DND-41 (cell line): ENCODE results near the gene USP9X.
"Not testable (repeated sequence)": the region's sequence is repeated elsewhere in the genome, so short reads cannot be mapped to it uniquely, and the experiment has no call there.

Source experiments
- ATAC-seq: fragments of 200-7000 bp; cut with Tn5 transposase; 3 replicates; pipeline ENCODE4 v1.9.1; 2021; ENCODE audit warnings: low read depth; ENCODE audit not compliant: insufficient read depth
- DNase-seq: peaks from one replicate; pipeline ENCODE4 v3.0.0-alpha.2; 2020
- H2AFZ ChIP-seq: 2 replicates; pipeline ENCODE4 v1.6.0; 2012; ENCODE audit warnings: low read depth, low read length
- H3K27ac ChIP-seq: 2 replicates; pipeline ENCODE4 v1.5.1; 2012; ENCODE audit warnings: low read length, inconsistent platforms
- H3K27me3 ChIP-seq: fragments of 200-600 bp; sonication (generic); 2 replicates; pipeline ENCODE4 v1.6.0; 2012; ENCODE audit warnings: low read length, mild to moderate bottlenecking, inconsistent platforms; ENCODE audit not compliant: insufficient read depth, poor library complexity
- H3K36me3 ChIP-seq: 2 replicates; pipeline ENCODE4 v1.5.1; 2012; ENCODE audit warnings: low read length, inconsistent platforms; ENCODE audit not compliant: insufficient read depth
- H3K4me1 ChIP-seq: 2 replicates; pipeline ENCODE4 v1.5.1; 2012; ENCODE audit warnings: mild to moderate bottlenecking, low read length; ENCODE audit not compliant: insufficient read depth
- H3K4me2 ChIP-seq: 2 replicates; pipeline ENCODE4 v1.6.0; 2012; ENCODE audit warnings: mild to moderate bottlenecking, moderate library complexity, low read length, inconsistent platforms; ENCODE audit not compliant: insufficient read depth
- H3K4me3 ChIP-seq, 2 experiments: fragments of 200-600 bp in 1 of 2; shearing (Covaris generic) in 1 of 2; 2 replicates each; pipeline ENCODE4 v1.5.1; 2012 to 2016; ENCODE audit warnings: inconsistent platforms in 2 of 2, low read length in 2 of 2, mild to moderate bottlenecking in 2 of 2, low read depth in 1 of 2, moderate library complexity in 1 of 2
- H3K79me2 ChIP-seq: 2 replicates; pipeline ENCODE4 v1.6.0; 2012; ENCODE audit warnings: low read length, inconsistent platforms; ENCODE audit not compliant: insufficient read depth
- H3K9ac ChIP-seq: 2 replicates; pipeline ENCODE4 v1.6.0; 2012; ENCODE audit warnings: low read depth, mild to moderate bottlenecking, inconsistent platforms, low read length, moderate library complexity
- H3K9me3 ChIP-seq: 2 replicates; pipeline ENCODE4 v1.5.1; 2012; ENCODE audit warnings: low read length, moderate library complexity, mild to moderate bottlenecking, inconsistent platforms; ENCODE audit not compliant: insufficient read depth, severe bottlenecking
- H4K20me1 ChIP-seq: 2 replicates; pipeline ENCODE4 v1.6.0; 2012; ENCODE audit warnings: low read length; ENCODE audit not compliant: insufficient read depth
- EZH2 ChIP-seq: IDR thresholded peaks from 3 replicates; pipeline ENCODE4 v1.6.1; 2012; ENCODE audit warnings: borderline replicate concordance, low read depth, mild to moderate bottlenecking, moderate library complexity, low read length, inconsistent platforms; ENCODE audit not compliant: severe bottlenecking
- TF ChIP-seq, protein P1 (sequence below): IDR thresholded peaks from 2 replicates; pipeline ENCODE4 v1.5.1; 2012; ENCODE audit warnings: borderline replicate concordance, low read length, moderate library complexity, mild to moderate bottlenecking; ENCODE audit not compliant: poor library complexity, severe bottlenecking; ENCODE audit errors: extremely low read depth

USP9X gene

GRCh38 chrX:41180194-41180908 is 95.1 kb downstream of the USP9X start:
- TF ChIP-seq EZH2: no peak
- TF ChIP-seq, protein P1, sequence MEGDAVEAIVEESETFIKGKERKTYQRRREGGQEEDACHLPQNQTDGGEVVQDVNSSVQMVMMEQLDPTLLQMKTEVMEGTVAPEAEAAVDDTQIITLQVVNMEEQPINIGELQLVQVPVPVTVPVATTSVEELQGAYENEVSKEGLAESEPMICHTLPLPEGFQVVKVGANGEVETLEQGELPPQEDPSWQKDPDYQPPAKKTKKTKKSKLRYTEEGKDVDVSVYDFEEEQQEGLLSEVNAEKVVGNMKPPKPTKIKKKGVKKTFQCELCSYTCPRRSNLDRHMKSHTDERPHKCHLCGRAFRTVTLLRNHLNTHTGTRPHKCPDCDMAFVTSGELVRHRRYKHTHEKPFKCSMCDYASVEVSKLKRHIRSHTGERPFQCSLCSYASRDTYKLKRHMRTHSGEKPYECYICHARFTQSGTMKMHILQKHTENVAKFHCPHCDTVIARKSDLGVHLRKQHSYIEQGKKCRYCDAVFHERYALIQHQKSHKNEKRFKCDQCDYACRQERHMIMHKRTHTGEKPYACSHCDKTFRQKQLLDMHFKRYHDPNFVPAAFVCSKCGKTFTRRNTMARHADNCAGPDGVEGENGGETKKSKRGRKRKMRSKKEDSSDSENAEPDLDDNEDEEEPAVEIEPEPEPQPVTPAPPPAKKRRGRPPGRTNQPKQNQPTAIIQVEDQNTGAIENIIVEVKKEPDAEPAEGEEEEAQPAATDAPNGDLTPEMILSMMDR: peak; percentile 78
- Histone ChIP-seq H3K4me3 (no peak overlapping the region), H3K4me1 (no peaks in the 10 kb centered on the region), H3K36me3 (peaks cover 17% of the 10 kb centered on the region), H3K27ac (no peak overlapping the region), H3K4me2 (no peak overlapping the region), H3K79me2 (0 out of 2 replicates have a peak, but pooled peaks cover 2% of the 10 kb centered on the region), H3K9ac (no peak overlapping the region), H3K9me3 (no peaks in the 10 kb centered on the region), H4K20me1 (no peaks in the 10 kb centered on the region), H3K27me3 (no peaks in the 10 kb centered on the region), H2AFZ (no peak overlapping the region)
- ATAC-seq (peak; percentile 72), DNase-seq (peak; percentile 57)

- Histone ChIP-seq H3K9ac (no peak overlapping the region), H3K4me1 (no peaks in the 10 kb centered on the region), H3K36me3 (peaks cover 36% of the 10 kb centered on the region), H3K27ac (no peak overlapping the region), H3K4me2 (no peak overlapping the region), H4K20me1 (no peaks in the 10 kb centered on the region), H3K79me2 (no peaks in the 10 kb centered on the region), H3K9me3 (no peaks in the 10 kb centered on the region), H3K4me3 (no peak overlapping the region), H3K27me3 (no peaks in the 10 kb centered on the region), H2AFZ (no peak overlapping the region)
- TF ChIP-seq EZH2: no peak
- TF ChIP-seq, protein P1: no peak
- DNase-seq (no peak), ATAC-seq (no peak)
These were observed 99.1 kb downstream of the USP9X start for GRCh38 chrX:41184312-41184711.

- not testable (repeated sequence) for H3K4me2 ChIP-seq
These were observed 101.7 kb downstream of the USP9X start for GRCh38 chrX:41186946-41187345.

DNA sequence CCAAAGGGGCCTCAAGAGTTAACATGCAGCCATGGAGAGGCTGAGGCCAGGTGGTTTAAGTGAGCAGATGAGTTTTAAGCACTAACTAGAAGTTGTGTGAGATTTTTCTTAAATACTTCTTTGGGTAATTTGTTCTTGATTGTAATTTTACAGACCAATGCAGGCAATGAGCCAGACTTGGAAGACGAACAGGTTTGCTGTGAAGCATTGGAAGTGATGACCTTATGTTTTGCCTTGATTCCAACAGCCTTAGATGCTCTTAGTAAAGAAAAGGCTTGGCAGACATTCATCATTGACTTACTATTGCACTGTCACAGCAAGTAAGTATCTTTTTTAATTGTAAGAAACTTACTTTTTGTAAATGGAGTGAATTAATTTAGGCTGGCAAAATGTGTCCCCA is 103.9 kb downstream of the USP9X start:
- Histone ChIP-seq H3K4me2 (no peak overlapping the region), H3K27me3 (no peaks in the 10 kb centered on the region), H3K36me3 (peaks cover 45% of the 10 kb centered on the region), H3K9me3 (no peaks in the 10 kb centered on the region), H3K27ac (no peak overlapping the region), H4K20me1 (no peaks in the 10 kb centered on the region), H2AFZ (no peak overlapping the region), H3K9ac (no peak overlapping the region), H3K4me1 (no peaks in the 10 kb centered on the region), H3K4me3 (no peak overlapping the region), H3K79me2 (no peaks in the 10 kb centered on the region)
- DNase-seq (no peak), ATAC-seq (no peak)
- TF ChIP-seq EZH2: no peak

More at GRCh38 chrX:41186946-41187345, 101.7 kb downstream of the USP9X start:
- H3K4me1 ChIP-seq, H3K79me2 ChIP-seq, H3K4me3 ChIP-seq, H3K9me3 ChIP-seq, ATAC-seq, DNase-seq, H3K9ac ChIP-seq, H2AFZ ChIP-seq, H3K27ac ChIP-seq, H3K27me3 ChIP-seq, H4K20me1 ChIP-seq: not testable (repeated sequence)
- peaks cover 42% of the 10 kb centered on the region for H3K36me3 ChIP-seq
